Lower leg skin (tissue), 4 donors: ENCODE data around the gene BCL2L11. TPM values are rescaled to one million over a fixed set of nuclear protein-coding genes. Genes with fewer than 3 reads are reported as not detected.
A peak's percentile ranks its signal among the peaks of the same experiment; 100 is the strongest.

ENCODE experiments used
- DNase-seq, 2 donors: peaks; one replicate each; pipeline ENCODE4 v3.0.0-alpha.2; 2019; ENCODE audit warnings: low spot score in 2 of 2
- H3K4me3 ChIP-seq: fragments of 200-600 bp; sonication (generic); 2 replicates; pipeline ENCODE4 v1.5.1; 2017; ENCODE audit warnings: mild to moderate bottlenecking, low read depth; ENCODE audit not compliant: poor library complexity, severe bottlenecking
- CTCF ChIP-seq, 3 donors: fragments of 450-650 bp; IDR thresholded peaks; one replicate each; pipeline ENCODE4 v1.5.1; 2016; ENCODE audit warnings: antibody characterized with exemption in 3 of 3, mild to moderate bottlenecking in 3 of 3, moderate library complexity in 2 of 3
- POLR2A ChIP-seq, 2 donors: fragments of 450-650 bp; IDR thresholded peaks; one replicate each; pipeline ENCODE4 v1.6.1; 2016 to 2017; ENCODE audit warnings: antibody characterized with exemption in 2 of 2, mild to moderate bottlenecking in 1 of 2, moderate library complexity in 1 of 2
- WGBS, 2 donors: methylation state at CpG; one replicate each; pipeline ENCODE4 v1.1.5; 2018; 5-methylcytosine and 5-hydroxymethylcytosine counted together
- intact Hi-C: fragments of 100-400 bp; cut with DNase I; formaldehyde crosslinking; loops from one replicate; pipeline ENCODE4 v1.15.0; 2023; ENCODE audit warnings: low total_unique reads
- total RNA-seq, 4 donors: library from RNA; depleted of rRNA; stranded (reverse); fragments of >200 nt; gene quantifications; one replicate each; pipeline ENCODE4 v1.1.0, GENCODE V29; 2016

The BCL2L11 gene
- total RNA-seq, 4 donors from 2014 or later, result 5.4 to 17.2 (median 13.2) TPM

- no peak for DNase-seq
- WGBS, 2 donors, result 8 to 28% methylated on average over 17 to 25 of the region's 27 CpGs
- no peak for TF ChIP-seq CTCF (IDR thresholded peaks at IDR 0.05)
- no peak for TF ChIP-seq POLR2A (IDR thresholded peaks at IDR 0.05)
- intact Hi-C loops, result no loop called here
- H3K4me3 ChIP-seq, result peak overlapping the region; percentile 35
Observed at GRCh38 chr2:111119822-111120252, 877 bp upstream of the BCL2L11 start.

- WGBS, 2 donors, result 0% methylated on average over 61 to 64 of the region's 80 CpGs
- intact Hi-C loops, result no loop called here
- H3K4me3 ChIP-seq, result peak overlapping the region; percentile 60
- DNase-seq, result peak; percentile 38 to 92
- no peak for TF ChIP-seq POLR2A (IDR thresholded peaks at IDR 0.05)
- no peak for TF ChIP-seq CTCF (IDR thresholded peaks at IDR 0.05)
Observed at GRCh38 chr2:111121028-111121827, 514 bp downstream of the BCL2L11 start.

- peak overlapping the region; percentile 75 for H3K4me3 ChIP-seq
- intact Hi-C loops, result no loop called here
- WGBS, 2 donors, result 1% methylated on average over 30 to 53 of the region's 93 CpGs
- DNase-seq, result peak; percentile 74 to 97
- no peak for TF ChIP-seq POLR2A (IDR thresholded peaks at IDR 0.05)
- TF ChIP-seq CTCF (IDR thresholded peaks at IDR 0.05), result no peak
Observed at GRCh38 chr2:111121828-111122630, 1.3 kb downstream of the BCL2L11 start.

- WGBS, 2 donors, result 0 to 2% methylated on average over 64 to 85 of the region's 92 CpGs
- intact Hi-C loops, result no loop called here
- H3K4me3 ChIP-seq, result peak overlapping the region; percentile 75
- TF ChIP-seq CTCF (IDR thresholded peaks at IDR 0.05) (no peak), POLR2A (IDR thresholded peaks at IDR 0.05) (no peak)
- DNase-seq, result peak; percentile 72 to 96
Observed at GRCh38 chr2:111122631-111123421, 2.1 kb downstream of the BCL2L11 start.

- intact Hi-C loops, result no loop called here
- H3K4me3 ChIP-seq, result no peak overlapping the region
- 93 to 95% methylated on average over 7 of the region's 7 CpGs for WGBS, 2 donors
- TF ChIP-seq CTCF (IDR thresholded peaks at IDR 0.05), result no peak
- TF ChIP-seq POLR2A (IDR thresholded peaks at IDR 0.05), result no peak
- no peak for DNase-seq
Observed at GRCh38 chr2:111123751-111124150, 3.0 kb downstream of the BCL2L11 start.
